ENCODE measurements around the gene VWA5B1. TPM values are rescaled to one million over a fixed set of nuclear protein-coding genes. Genes with fewer than 3 reads are reported as not detected.

Gene VWA5B1
- total RNA-seq, 2 donors from 2014 or later: 0.44 TPM; not detected in 1

- Mint-ChIP-seq H3K4me3 (no peak overlapping the region), H3K27me3 (ENCODE audit: insufficient read depth) (peaks cover 26% of the 10 kb centered on the region), H3K4me1 (peaks cover 8% of the 10 kb centered on the region), H3K9me3 (no peaks in the 10 kb centered on the region), H3K36me3 (ENCODE audit: low read depth) (no peaks in the 10 kb centered on the region), H3K27ac (no peak overlapping the region)
- no peaks in the 10 kb centered on the region for H3K9me3 ChIP-seq (ENCODE audit: control insufficient read depth, low read length)
- no peaks in the 10 kb centered on the region for H3K4me1 ChIP-seq (ENCODE audit: control insufficient read depth, insufficient read depth, low read length)
- no peak overlapping the region for H3K27ac ChIP-seq (ENCODE audit: low read depth, low read length)
- no peak for TF ChIP-seq CTCF (conservative IDR thresholded peaks at IDR 0.05)
- 95 to 96% methylated on average over 2 to 14 of the region's 14 CpGs for WGBS, 2 experiments (ENCODE audit: insufficient coverage in 1 of 2, insufficient read length in 1 of 2)
- no peak overlapping the region for H3K9ac ChIP-seq (ENCODE audit: extremely low read depth, low read length, poor library complexity, severe bottlenecking)
- no peaks in the 10 kb centered on the region for H3K36me3 ChIP-seq (ENCODE audit: control insufficient read depth, insufficient read depth, low read length)
- no peak overlapping the region for H3K4me3 ChIP-seq (ENCODE audit: low read length)
- no peak for DNase-seq
- peaks cover 13% of the 10 kb centered on the region for H3K27me3 ChIP-seq (ENCODE audit: control insufficient read depth, insufficient read depth, low read length, poor library complexity, severe bottlenecking)
Observed at GRCh38 chr1:20318521-20318920, 27.8 kb downstream of the VWA5B1 start.

- no peak overlapping the region for H3K4me3 Mint-ChIP-seq
- TF ChIP-seq CTCF (conservative IDR thresholded peaks at IDR 0.05): no peak
- H3K27ac Mint-ChIP-seq: no peak overlapping the region
- no peak overlapping the region for H3K4me3 ChIP-seq (ENCODE audit: low read length)
- no peaks in the 10 kb centered on the region for H3K36me3 ChIP-seq (ENCODE audit: control insufficient read depth, insufficient read depth, low read length)
- H3K27ac ChIP-seq (ENCODE audit: low read depth, low read length): no peak overlapping the region
- H3K36me3 Mint-ChIP-seq (ENCODE audit: low read depth): no peaks in the 10 kb centered on the region
- peaks cover 8% of the 10 kb centered on the region for H3K4me1 Mint-ChIP-seq
- peaks cover 17% of the 10 kb centered on the region for H3K27me3 ChIP-seq (ENCODE audit: control insufficient read depth, insufficient read depth, low read length, poor library complexity, severe bottlenecking)
- H3K4me1 ChIP-seq (ENCODE audit: control insufficient read depth, insufficient read depth, low read length): no peaks in the 10 kb centered on the region
- DNase-seq: no peak
- WGBS, 2 experiments (ENCODE audit: insufficient coverage in 1 of 2, insufficient read length in 1 of 2): 83 to 100% methylated on average over 1 to 4 of the region's 4 CpGs
- H3K27me3 Mint-ChIP-seq (ENCODE audit: insufficient read depth): peaks cover 22% of the 10 kb centered on the region
- no peaks in the 10 kb centered on the region for H3K9me3 Mint-ChIP-seq
- no peaks in the 10 kb centered on the region for H3K9me3 ChIP-seq (ENCODE audit: control insufficient read depth, low read length)
- H3K9ac ChIP-seq (ENCODE audit: extremely low read depth, low read length, poor library complexity, severe bottlenecking): no peak overlapping the region
Observed at GRCh38 chr1:20318971-20319370, 28.3 kb downstream of the VWA5B1 start.

- no peak overlapping the region for H3K27ac ChIP-seq (ENCODE audit: low read depth, low read length)
- no peaks in the 10 kb centered on the region for H3K36me3 Mint-ChIP-seq (ENCODE audit: low read depth)
- no peak for TF ChIP-seq CTCF (conservative IDR thresholded peaks at IDR 0.05)
- H3K4me1 Mint-ChIP-seq: peaks cover 8% of the 10 kb centered on the region
- no peaks in the 10 kb centered on the region for H3K9me3 ChIP-seq (ENCODE audit: control insufficient read depth, low read length)
- no peak for DNase-seq
- H3K4me1 ChIP-seq (ENCODE audit: control insufficient read depth, insufficient read depth, low read length): no peaks in the 10 kb centered on the region
- WGBS, 2 experiments (ENCODE audit: insufficient coverage in 1 of 2, insufficient read length in 1 of 2): 90% methylated on average over 8 to 11 of the region's 11 CpGs
- no peak overlapping the region for H3K4me3 Mint-ChIP-seq
- H3K27me3 Mint-ChIP-seq (ENCODE audit: insufficient read depth): peaks cover 22% of the 10 kb centered on the region
- H3K4me3 ChIP-seq (ENCODE audit: low read length): no peak overlapping the region
- H3K27ac Mint-ChIP-seq: no peak overlapping the region
- peaks cover 17% of the 10 kb centered on the region for H3K27me3 ChIP-seq (ENCODE audit: control insufficient read depth, insufficient read depth, low read length, poor library complexity, severe bottlenecking)
- H3K9me3 Mint-ChIP-seq: no peaks in the 10 kb centered on the region
- no peak overlapping the region for H3K9ac ChIP-seq (ENCODE audit: extremely low read depth, low read length, poor library complexity, severe bottlenecking)
- no peaks in the 10 kb centered on the region for H3K36me3 ChIP-seq (ENCODE audit: control insufficient read depth, insufficient read depth, low read length)
Observed at GRCh38 chr1:20319456-20320220, 29.0 kb downstream of the VWA5B1 start.
